RWPE2 (cell line): ENCODE data around the gene ALKBH7.
"Not testable (repeated sequence)": the region's sequence is repeated elsewhere in the genome, so short reads cannot be mapped to it uniquely, and the experiment has no call there.

ENCODE experiments used
- ATAC-seq: fragments of 200-7000 bp; cut with Tn5 transposase; 3 replicates; pipeline ENCODE4 v1.9.1; 2021; ENCODE audit warnings: low read depth
- DNase-seq: peaks from one replicate; pipeline ENCODE4 v3.0.0-alpha.2; 2020; ENCODE audit warnings: low spot score
- H3K27ac ChIP-seq: fragments of 450-650 bp; 2 replicates; pipeline ENCODE4 v1.5.1; 2017; ENCODE audit warnings: mild to moderate bottlenecking; ENCODE audit not compliant: poor library complexity, severe bottlenecking
- H3K27me3 ChIP-seq: fragments of 250-450 bp; sonication (Bioruptor Pico); 2 replicates; pipeline ENCODE4 v1.5.1; 2021; ENCODE audit warnings: mild to moderate bottlenecking, moderate library complexity; ENCODE audit not compliant: insufficient read depth, poor library complexity, severe bottlenecking
- H3K36me3 ChIP-seq: fragments of 250-450 bp; sonication (Bioruptor Pico); 2 replicates; pipeline ENCODE4 v1.5.1; 2020; ENCODE audit warnings: low read depth, mild to moderate bottlenecking, moderate library complexity
- H3K4me1 ChIP-seq: fragments of 250-450 bp; sonication (Bioruptor Pico); 2 replicates; pipeline ENCODE4 v1.5.1; 2021; ENCODE audit warnings: mild to moderate bottlenecking, moderate library complexity; ENCODE audit not compliant: insufficient read depth, poor library complexity, severe bottlenecking
- H3K4me3 ChIP-seq: fragments of 250-450 bp; sonication (Bioruptor Pico); 2 replicates; pipeline ENCODE4 v1.5.1; 2021; ENCODE audit warnings: mild to moderate bottlenecking, moderate library complexity; ENCODE audit not compliant: severe bottlenecking
- H3K9me3 ChIP-seq: fragments of 250-450 bp; sonication (Bioruptor Pico); 2 replicates; pipeline ENCODE4 v1.5.1; 2021; ENCODE audit warnings: mild to moderate bottlenecking, moderate library complexity; ENCODE audit not compliant: severe bottlenecking
- CTCF ChIP-seq: fragments of 450-650 bp; IDR thresholded peaks from one replicate; pipeline ENCODE4 v1.5.1; 2017; ENCODE audit warnings: mild to moderate bottlenecking, moderate library complexity; ENCODE audit not compliant: poor library complexity, severe bottlenecking

The ALKBH7 gene

DNA sequence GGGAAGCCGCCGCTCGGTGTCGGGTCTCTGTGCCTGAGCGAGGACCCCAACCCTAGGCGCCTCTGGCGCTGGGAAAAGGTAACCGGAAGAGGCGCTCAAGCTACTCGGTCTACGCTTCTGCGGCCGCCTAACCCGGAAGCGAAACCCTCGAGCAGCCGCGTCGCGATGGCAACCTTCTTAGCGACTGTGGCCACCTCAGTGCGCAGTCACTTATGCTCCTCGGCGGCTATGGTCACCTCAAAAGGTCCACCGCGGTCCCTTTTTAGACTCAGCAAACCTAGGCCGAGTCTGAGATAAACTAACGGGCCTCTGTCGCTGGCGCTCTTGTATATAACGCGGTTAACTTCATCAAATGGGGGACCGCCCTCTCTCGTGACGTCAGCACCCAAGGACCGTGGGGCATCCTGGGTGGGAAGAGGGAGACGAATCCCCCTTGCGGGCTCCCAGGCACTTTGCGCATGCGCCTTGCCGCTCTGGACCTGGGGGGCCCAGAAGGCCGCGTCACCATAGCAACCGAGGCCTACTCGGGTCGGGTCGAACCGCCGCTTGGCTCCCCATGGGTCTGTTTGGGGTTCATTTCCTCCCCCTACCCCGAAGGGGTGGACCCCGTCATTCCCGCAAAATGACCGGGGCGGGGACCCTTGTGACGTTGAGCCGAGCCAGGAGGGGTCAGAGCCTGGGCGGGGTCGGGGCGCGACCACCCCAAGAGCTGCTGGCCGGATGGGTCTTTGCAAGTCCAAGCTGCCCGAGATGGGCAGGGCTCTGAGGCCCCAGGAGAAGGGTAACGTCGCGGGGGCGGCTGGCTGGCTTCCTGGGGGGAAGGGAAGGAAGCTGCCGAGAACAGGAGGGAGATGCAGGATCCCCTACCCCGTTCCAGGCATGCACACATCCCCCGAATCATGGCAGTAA is 20.7 kb downstream of the ALKBH7 start, which contains the start of gene GTF2F1:
Gene GTF2F1, minus strand, starts transcription at position 91 of the 909 bp plus-strand sequence. CDS start 169 bp downstream, outside the sequence.
- Histone ChIP-seq H3K27ac (peak within 1 kb of the TSS; percentile 68), H3K4me1 (peaks cover 3% of the 10 kb centered on the region), H3K9me3 (no peaks in the 10 kb centered on the region), H3K27me3 (no peaks in the 10 kb centered on the region), H3K36me3 (peaks cover 35% of the 10 kb centered on the region), H3K4me3 (peak within 1 kb of the TSS; percentile 87)
- DNase-seq (peak; percentile 90), ATAC-seq (peak; percentile 90)
- TF ChIP-seq CTCF: no peak

GRCh38 chr19:6393983-6394412 is 21.4 kb downstream of the ALKBH7 start:
- Histone ChIP-seq H3K27ac (peak overlapping the region; percentile 68), H3K27me3 (no peaks in the 10 kb centered on the region), H3K36me3 (peaks cover 29% of the 10 kb centered on the region), H3K4me1 (peaks cover 3% of the 10 kb centered on the region), H3K4me3 (peak overlapping the region; percentile 87), H3K9me3 (no peaks in the 10 kb centered on the region)
- TF ChIP-seq CTCF: no peak
- no peak for DNase-seq
- no peak for ATAC-seq

- Histone ChIP-seq H3K27ac (no peak overlapping the region), H3K9me3 (no peaks in the 10 kb centered on the region), H3K4me1 (peaks cover 3% of the 10 kb centered on the region), H3K4me3 (no peak overlapping the region), H3K27me3 (no peaks in the 10 kb centered on the region), H3K36me3 (peaks cover 20% of the 10 kb centered on the region)
- no peak for DNase-seq
- no peak for ATAC-seq
- TF ChIP-seq CTCF: no peak
Measured at GRCh38 chr19:6394831-6395230, 22.2 kb downstream of the ALKBH7 start.

GRCh38 chr19:6396305-6396704 is 23.7 kb downstream of the ALKBH7 start:
- no peak for ATAC-seq
- H3K9me3 ChIP-seq: no peaks in the 10 kb centered on the region

DNA sequence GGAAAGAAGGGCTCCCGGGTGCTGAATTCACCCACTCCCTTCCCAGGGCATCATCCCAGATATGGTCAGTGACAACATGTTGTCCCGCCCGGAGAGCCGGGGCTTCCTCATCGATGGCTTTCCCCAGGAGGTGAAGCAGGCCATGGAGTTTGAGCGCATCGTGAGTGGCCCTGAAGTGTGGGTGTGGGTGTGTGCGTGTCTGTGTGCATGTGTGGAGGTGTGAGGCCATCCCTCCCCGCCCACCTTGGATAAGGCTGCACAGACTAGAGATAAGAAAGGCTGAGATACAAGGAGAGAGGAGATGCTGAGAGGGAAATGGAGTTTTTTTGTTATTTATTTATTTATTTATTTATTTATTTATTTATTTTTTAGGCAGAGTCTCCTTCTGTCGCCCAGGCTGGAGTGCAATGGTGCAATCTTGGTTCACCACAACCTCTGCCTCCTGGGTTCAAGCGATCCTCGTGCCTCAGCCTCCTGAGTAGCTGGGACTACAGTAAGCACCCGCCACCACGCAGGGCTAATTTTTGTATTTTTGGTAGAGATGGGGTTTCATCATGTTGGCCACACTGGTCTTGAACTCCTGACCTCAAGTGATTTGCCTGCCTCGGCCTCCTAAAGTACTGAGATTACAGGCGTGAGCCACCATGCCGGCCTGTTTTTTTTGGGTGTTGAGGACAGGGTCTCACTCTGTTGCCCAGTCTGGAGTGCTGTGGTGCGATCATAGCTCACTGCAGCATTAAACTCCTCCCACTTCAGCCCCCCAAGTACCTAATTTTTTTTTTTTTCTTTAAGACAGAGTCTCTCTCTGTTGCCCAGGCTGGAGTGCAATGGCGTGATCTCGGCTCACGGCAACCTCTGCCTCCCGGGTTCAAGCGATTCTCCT is 27.7 kb downstream of the ALKBH7 start:
- not testable (repeated sequence) for H3K27me3 ChIP-seq, H3K9me3 ChIP-seq, ATAC-seq, DNase-seq, H3K27ac ChIP-seq, H3K36me3 ChIP-seq, H3K4me3 ChIP-seq, H3K4me1 ChIP-seq

More at GRCh38 chr19:6396305-6396704, 23.7 kb downstream of the ALKBH7 start:
- Histone ChIP-seq H3K27me3 (no peaks in the 10 kb centered on the region), H3K27ac (no peak overlapping the region), H3K4me1 (peaks cover 3% of the 10 kb centered on the region), H3K4me3 (no peak overlapping the region), H3K36me3 (peaks cover 9% of the 10 kb centered on the region)
- no peak for DNase-seq
- TF ChIP-seq CTCF: no peak
